NCI-H128 (cell line): ENCODE data around the gene WDR91.
"Not testable (repeated sequence)": the region's sequence is repeated elsewhere in the genome, so short reads cannot be mapped to it uniquely, and the experiment has no call there.

Experiments used
- DNase-seq: peaks from one replicate; lab custom pipeline; 2025; ENCODE audit not compliant: unreplicated experiment; lab: John Stamatoyannopoulos, UW

Gene WDR91

DNA sequence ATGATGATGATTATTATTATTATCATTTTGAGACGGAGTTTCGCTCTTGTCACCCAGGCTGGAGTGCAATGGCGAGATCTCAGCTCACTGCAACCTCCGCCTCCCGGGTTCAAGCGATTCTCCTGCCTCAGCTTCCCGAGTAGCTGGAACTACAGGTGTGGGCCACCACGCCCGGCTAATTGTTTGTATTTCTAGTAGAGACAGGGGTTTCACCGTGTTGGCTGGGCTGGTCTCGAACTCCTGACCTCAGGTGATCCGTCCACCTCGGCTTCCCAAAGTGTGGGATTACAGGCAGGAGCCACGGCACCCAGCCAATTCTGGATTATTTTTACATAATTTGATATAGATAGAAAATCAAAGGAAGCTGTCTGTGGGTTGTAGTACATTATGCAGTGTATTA is 22.8 kb upstream of the WDR91 start:
- DNase-seq = not testable (repeated sequence)

DNA sequence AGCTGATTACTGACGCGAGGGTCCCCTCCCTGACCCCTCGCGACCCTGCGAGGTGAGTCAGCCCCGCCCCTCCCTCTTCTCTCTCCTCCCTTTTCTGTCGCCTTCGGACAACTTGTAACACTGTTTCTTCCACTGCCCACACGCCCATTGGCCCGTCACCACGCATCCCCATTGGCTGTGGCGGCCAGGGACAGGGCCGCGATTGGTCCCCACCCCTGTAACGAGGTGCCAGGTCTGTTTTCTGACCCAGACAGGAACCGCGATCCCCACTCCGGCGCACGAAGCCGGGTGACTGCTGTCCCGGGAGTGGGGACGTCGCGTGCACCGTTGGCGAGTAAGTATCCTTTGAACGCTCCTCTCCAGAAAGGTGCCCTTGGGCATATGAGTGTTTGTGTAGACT is 22.2 kb upstream of the WDR91 start, which contains the start of gene STRA8:
TSS of gene STRA8 (plus strand) at position 269 of the 400 bp plus-strand sequence. CDS start 6,687 bp downstream, outside the sequence.
- no peak for DNase-seq

DNA sequence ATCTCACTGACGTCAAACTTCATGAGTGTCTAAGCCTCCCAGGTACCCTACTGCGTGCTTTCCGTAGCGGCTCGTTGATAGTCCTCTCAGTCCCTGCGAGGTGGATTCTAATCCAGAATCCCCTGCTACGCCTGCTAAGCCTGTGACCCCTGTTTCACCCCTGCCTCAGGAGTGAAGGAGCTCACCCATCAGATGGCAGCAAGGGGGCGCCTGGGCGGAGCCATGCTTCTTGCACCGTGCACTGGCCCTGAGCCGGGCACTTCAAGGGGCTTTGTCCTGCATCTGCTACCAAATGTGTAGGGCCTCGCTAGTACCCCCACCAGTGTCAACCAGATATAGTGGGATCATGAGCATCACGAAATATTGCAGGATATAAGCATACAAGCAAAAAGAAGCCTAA is 21.4 kb upstream of the WDR91 start:
- DNase-seq = no peak

DNA sequence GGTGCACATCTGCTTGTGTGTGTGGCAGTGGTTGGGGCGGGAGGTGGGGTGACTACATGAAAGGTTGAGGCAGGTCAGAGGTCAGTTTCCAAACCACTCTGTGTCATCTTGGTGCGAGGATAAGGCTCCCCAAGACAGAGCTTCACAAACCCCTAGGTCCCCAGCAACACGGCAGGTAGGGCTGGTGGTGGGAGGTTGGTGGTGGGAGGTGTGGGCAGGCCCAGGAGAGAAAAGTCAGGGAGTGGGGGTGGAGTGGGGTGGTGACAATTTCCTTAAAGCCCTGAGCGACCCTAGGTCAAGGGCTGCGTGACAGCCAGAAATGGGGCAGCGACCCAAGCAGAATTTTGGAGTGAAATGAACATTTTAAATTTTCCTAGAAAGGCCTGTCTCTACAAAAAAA is 20.8 kb upstream of the WDR91 start:
- no peak for DNase-seq

DNA sequence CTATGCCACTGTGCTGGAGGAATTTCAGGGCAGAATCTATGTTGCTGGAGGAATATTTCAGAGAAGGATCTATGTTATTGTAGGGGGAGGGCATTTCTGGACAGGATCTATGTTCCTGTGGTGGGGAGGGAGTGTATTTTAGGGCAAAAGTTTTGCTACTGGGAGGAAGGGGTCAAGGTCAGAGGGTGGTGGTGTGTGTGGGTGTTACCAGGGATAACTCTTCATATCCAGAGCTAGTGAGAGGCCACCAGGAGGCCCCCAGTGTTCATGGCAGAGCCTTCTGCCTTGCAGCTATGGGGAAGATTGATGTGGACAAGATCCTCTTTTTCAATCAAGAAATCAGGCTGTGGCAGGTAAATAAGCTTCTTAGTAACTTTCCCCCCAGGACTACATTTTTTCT is 20.4 kb upstream of the WDR91 start:
- no peak for DNase-seq

DNA sequence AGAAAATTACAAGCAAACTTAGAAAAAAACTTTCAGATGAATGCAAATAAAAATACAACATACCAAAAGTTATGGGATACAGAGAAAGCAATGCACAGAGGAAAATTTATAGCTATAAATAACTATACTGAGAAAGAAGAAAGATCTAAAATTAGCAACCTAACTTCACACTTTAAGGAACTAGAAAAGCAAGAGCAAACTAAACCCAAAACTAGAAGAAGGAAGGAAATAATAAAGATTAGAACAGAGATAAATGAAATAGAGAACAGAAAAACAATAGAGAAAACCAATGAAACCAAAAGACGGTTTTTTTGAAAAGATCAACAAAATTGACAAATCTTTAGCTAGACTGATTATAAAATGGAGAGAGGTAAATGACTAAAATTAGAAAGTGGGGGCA is 12.7 kb upstream of the WDR91 start:
- no peak for DNase-seq

DNA sequence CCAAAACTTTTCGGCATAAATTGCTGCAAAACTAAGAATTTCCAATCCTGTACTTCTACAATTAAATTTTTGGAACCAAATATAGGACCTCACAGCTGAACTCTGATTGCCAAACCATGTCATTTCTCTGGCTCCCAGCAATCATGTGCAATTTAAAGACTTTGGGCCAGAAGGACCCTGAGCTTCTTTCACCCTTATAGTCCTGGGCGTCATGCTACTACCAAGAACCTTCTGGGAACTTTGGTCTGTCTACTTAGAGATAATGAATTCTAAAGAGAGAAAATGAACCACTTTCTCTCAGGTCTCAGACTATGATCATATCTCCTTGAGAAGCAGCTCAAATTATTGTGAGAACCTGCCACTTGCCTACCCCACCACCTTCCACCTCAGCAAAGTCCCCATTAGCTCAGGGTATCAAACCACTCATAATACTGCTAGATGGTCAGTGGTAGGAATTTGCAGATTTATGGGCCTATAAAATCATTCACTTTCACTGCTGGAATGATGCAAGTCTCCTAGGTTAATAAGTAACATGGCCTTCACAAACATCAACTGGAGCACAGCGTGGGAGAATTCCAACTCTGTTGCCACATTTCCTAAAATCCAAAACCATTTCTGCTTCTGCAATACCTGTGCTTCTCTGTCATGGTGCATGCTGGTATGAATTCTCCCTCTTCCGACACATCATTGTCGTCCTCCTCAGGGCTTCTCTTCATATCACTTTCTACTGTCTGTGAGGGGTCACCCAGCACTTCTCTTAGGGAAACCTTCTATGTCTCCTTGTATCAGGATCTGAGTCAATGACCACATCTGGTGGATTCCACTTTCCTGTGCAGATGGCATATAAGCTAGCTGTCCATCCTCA is 6.6 kb upstream of the WDR91 start:
- no peak for DNase-seq

DNA sequence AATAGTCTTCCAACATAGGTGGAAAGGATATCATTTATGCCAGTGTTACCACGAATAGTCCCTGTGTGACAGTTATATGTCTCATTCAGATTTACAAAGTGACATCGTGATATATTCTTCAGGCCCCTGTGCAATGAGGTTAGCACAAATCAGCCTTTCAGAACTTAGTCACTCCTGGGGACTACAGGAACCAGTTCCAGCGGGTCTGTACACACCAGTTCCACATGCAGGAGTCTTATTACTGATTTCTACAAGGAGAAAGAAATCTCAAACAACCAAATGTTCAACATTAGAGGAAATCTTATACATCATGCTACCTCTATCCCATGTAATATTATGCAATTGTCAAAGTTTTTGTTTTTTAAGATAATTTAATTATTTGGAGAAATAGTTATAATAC is 4.4 kb upstream of the WDR91 start:
- DNase-seq = no peak

DNA sequence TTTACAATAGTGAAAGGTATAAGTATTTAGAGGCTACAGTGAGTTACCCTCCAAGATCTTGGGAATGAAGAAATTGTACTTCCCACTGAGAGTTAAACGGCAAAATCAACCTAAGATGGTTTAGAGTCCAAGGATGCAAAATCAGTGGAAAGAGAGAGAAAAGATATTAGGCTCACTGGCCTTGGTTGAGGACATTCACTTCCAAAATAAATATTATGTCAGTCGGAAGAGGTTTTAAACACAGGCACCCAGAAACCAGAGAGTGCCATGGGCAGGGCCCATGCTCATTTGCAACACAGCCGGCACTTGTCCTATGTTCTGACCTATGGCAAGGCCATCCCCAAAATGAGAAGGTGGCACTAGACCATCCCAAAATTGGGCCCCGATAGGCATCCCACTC is 3.9 kb upstream of the WDR91 start:
- no peak for DNase-seq

DNA sequence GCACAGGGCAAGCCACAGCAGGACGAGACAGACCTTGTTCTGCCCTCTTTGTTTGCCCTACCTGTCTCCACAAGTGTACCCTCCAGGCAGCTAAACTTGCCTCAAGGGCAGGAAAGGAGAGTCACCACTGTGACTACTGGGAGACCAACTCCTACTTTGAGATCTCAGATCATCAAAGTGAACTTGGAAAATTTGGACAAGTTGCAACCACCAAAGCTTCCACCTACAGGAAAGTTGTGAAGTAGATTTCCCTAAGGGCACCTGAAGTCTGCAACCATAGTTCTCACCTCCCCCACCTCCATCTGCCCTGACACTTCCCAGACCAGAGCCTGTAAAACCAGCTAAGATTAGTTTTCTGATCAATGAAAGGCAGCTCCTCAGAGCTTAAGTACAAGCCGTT is 2.5 kb upstream of the WDR91 start:
- no peak for DNase-seq

DNA sequence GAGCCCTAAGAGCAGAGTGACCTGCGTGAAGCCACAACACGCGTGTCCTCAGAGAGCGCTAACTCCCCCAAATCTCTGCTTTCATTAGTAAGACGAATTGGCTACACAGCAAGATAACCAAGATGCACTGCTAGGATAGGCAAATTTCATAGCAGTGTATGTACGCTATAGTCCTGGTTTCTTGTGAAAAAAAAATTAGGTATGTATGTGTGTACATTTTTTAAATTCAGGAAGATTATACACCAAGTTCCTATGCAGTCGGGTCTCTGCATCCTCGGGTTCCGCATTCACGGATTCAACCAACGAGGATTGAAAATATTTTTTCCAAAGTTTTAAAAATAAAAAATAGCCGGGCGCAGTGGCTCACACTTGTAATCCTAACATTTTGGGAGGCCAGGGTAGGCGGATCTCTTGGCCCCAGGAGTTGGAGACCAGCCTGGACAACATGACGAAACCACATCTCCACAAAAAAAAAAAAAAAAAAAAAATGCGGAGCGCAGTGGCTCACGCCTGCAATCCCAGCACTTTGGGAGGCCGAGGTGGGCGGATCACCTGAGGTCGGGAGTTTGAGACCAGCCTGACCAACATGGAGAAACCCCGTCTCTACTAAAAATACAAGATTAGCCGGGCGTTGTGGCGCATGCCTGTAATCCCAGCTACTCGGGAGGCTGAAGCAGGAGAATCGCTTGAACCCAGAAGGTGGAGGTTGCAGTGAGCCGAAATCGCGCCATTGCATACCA is 790 bp upstream of the WDR91 start:
- DNase-seq = not testable (repeated sequence)

DNA sequence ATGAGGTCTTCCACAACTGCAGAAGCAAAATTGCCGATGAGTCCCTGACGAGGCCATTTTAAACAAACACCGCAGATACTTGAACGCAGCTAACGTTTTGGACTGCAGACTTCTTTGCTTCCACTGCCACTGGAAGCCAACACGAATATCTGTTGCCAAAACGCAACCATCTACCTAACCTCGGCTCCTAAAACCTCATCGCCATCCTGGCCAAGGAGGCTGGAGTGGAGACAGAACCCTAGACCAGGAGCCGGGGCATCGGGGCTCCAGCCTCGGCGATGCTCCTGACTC is 493 bp downstream of the WDR91 start:
- no peak for DNase-seq

DNA sequence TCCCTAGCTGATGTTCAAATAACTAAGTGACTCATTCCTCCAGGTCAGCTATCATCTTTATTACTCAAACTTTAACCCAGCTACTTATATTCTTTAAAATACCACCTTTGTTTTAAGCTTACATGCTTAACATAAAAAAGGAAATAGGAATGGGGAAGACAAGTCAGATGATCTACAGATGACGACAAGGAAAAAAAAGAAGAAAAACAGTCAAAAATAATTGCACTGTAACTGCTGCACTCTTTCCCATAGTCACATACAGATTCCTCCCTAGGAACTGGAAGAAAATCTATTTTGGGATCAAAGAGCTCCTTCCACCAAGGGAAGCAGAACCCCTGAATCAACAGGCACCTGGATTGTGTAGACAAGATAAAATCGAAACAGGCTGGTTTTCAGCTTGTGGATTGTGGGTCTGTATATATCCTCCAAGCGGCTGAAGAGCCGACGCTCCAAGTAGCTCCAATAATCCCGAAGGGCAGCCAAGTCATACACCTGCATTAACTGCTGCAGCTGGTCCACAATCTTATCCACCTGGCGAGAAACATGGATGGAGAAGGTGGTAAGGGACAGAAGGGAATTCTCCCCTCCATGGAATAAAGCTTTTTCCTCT is 2.0 kb downstream of the WDR91 start:
- no peak for DNase-seq

DNA sequence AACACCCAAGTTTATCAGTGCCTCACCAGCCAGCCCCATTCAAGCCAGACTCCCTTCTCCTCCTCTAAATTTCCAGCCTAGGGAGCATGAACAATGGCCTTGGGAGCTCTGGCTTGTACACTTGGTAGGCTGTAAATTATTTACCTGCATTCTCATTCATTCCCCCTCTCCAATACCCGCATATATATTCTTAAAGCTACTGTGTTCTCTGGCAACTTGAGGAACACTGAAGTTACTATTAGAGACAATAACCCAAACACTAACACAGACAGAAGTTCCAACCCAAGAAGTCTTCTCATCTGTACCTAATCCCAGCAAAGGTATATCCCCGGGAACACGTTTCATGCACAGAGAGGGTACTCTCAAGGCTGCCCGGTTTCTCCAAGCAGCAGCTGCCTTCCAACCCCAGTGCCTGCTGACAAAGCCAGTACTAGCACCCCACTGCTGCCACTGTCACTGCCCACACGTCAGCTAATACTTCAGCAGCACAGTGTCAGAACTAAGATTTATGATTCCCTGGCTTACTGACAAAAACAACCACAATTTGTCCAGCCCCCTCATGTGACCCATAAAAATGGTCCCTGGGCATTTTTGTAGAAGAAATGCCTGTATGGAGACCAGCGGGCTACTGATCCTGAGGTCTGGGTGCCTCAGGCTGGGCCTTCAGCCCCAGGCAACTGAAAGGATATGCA is 3.1 kb downstream of the WDR91 start:
- DNase-seq = no peak

DNA sequence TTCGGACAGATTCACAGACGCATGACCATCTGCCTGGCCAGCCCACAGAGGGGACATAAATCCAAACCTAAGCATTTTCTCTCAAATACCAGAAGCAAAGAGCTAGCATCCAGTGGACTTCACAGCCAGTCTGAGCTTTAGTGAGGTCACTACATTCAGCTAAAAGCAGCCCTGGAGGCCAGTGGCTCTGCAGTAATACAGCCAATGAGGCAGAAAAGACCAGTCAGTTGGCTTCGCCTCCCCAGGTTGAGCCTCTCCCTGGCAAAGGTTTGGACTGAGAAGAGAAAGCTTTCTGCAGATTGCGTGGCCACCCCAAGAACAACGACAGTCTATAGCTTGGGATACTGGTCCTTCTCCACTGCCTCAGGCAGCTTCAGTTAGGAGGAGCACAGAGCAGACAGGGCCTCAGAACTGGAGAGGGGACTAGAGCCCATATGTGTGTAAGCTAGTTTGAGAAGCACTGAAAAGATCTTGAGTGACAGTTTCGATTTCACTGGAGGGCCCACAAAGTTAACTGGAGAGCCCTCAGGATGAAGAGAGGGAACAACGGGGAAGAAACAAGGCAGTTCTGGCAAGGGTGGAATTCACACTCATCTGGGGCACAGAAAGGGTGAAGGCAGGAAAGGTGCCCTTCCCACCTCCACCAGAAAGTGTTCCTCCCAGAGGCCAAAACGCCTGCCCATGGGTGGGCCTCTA is 3.8 kb downstream of the WDR91 start:
- no peak for DNase-seq

DNA sequence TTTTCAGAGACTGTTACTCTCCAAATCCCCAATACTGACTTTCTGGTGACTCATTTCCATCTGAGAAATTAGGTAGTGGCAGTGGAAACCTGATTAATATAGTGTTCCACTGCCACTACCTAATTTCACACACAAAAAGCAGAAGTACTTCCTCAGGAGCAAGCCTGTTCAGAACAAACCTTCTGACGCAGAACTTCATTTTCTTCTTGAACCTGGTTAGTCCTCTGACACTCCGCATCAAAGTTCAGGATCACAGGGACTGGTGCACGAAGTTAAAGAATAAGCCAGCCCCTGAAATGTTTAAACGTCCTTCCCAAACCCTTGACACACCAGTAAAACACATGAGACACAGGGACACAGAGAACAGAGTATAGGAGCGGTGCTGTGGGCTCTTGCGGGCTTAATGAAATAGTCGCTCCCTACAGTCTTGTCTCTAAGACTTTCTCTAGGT is 4.4 kb downstream of the WDR91 start:
- no peak for DNase-seq

DNA sequence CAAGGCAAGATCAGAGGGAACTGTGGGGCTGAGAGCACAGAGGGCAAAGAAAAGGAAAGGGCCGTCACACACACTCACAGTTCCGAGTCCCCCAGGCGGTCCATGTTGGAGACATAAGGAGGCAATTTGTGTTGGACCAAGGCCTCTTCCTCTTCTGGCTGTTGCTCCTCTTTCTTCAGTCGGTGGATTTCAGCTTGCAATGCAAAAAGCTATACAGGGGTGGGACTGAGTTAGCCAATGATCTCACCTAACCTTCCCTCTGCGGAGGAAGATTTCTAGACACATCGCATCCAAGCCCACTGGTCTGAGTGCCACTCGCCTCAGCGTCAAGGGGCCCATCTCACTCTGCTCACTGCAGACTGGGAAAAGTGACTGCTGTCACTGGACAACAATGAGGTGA is 5.5 kb downstream of the WDR91 start:
- no peak for DNase-seq

DNA sequence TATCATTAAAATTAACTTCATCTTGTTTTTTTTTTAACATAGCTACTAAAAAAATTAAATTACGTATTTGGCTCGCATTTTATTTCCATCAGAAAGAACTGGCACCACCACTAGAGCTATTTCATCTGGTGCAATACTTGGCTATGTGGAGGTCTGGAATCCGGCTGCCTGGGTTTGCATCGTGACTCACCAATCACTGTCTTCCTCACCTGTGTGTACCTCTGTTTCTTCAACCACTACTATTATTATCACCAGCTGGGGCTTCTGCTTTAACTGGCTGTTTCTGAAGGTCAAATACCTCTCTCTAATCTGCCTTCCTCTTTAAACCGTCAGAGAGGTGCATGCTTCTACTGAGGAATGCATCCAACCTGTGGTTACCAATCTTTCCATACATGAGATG is 6.5 kb downstream of the WDR91 start:
- DNase-seq = no peak

DNA sequence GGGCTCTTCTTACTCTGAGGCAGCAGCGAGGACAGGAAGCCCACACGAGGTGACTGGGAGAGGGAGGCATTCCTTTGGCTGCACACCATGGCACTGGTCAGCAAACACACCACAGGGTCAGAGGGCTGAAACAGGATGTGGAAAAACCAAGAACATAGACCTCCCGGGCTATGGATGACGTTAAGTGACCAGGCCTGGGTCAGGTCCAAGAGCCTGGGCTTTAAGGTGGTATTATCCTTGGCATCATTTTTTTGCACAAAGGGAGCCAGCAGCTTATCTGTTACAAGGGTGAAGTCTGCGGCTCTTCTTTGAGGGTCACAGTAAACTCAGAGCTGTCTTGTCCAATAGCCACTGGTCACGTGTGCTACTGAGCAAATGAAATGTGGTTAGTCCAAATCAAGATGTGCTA is 7.0 kb downstream of the WDR91 start:
- no peak for DNase-seq

DNA sequence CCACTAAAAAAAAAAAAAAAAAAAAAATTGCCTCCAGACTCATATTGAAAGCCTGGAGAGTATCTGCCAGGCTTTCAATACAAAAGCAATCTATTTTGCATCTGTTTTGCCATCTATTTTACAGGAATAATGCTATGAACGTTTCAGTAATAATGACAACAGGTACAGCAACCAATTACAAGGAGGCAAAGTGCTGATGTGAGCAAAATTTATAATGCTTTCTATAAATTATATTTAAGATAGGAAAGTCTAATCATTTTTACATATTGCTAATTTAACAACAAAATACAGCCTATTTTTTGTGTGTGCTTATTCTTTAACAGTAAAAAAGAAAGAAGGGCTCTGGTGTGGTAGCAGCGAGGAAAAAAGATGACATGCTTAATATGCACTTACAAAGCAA is 10.0 kb downstream of the WDR91 start:
- DNase-seq = no peak

DNA sequence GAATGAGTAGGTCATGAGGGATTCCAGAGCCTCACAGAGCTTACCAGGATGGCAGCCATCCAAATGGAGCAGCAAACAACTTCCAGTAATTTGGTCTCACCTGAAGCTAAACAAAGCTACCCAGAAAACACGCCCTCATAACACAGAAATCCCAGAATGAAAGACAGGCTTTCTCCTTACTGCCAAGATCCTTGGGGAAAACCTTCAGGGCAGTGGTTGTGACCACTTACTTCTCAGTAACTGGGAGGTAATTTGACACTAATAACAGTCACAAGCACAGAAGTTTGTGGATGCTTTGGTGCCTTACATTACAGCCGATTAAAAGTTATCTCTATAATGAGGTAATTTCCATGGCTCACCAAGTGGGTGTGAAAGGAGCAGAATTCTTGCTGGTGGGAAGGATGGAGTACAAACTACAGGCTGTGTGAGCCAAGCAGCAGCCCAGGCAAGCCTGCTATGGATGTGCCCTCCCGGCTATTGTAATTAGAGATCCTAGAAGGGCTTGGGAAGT is 10.4 kb downstream of the WDR91 start:
- no peak for DNase-seq
